Fibroblast of villous mesenchyme (primary cell): ENCODE data around the gene LCP2. TPM values are rescaled to one million over a fixed set of nuclear protein-coding genes. Genes with fewer than 3 reads are reported as not detected.

Experiments used
- DNase-seq: peaks from one replicate; pipeline ENCODE4 v3.0.0-alpha.2; 2010; ENCODE audit warnings: low read depth
- H3K4me3 ChIP-seq: 2 replicates; pipeline ENCODE4 v1.5.1; 2011; ENCODE audit warnings: low read depth, mild to moderate bottlenecking, low read length
- total RNA-seq: library from RNA; depleted of rRNA; stranded (reverse); fragments of >200 nt; gene quantifications from 2 replicates; pipeline ENCODE4 v1.2.3, GENCODE V29; 2012
- TF ChIP-seq, protein P1 (sequence below): IDR thresholded peaks from 2 replicates; pipeline ENCODE4 v1.5.1; 2012; ENCODE audit warnings: low read depth, mild to moderate bottlenecking, low read length; ENCODE audit not compliant: insufficient read depth

LCP2 gene
- total RNA-seq, 1 donor, result not detected

DNA sequence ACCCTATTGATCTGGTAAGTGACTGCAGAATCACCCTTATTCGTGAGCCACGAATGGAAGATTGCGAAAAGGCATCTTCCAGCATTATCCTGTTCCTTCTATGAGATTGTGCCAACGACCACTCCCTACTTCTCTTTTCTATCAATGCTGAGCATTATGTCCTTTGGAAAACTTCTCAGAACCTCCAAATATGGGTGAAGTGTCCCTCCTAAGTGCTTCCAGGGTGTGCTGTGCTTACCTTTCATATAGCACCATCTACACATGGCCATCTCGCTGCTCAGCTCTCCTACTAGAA, 14.7 kb upstream of the LCP2 start:
- TF ChIP-seq, protein P1, sequence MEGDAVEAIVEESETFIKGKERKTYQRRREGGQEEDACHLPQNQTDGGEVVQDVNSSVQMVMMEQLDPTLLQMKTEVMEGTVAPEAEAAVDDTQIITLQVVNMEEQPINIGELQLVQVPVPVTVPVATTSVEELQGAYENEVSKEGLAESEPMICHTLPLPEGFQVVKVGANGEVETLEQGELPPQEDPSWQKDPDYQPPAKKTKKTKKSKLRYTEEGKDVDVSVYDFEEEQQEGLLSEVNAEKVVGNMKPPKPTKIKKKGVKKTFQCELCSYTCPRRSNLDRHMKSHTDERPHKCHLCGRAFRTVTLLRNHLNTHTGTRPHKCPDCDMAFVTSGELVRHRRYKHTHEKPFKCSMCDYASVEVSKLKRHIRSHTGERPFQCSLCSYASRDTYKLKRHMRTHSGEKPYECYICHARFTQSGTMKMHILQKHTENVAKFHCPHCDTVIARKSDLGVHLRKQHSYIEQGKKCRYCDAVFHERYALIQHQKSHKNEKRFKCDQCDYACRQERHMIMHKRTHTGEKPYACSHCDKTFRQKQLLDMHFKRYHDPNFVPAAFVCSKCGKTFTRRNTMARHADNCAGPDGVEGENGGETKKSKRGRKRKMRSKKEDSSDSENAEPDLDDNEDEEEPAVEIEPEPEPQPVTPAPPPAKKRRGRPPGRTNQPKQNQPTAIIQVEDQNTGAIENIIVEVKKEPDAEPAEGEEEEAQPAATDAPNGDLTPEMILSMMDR, result no peak
- DNase-seq, result no peak
- no peak overlapping the region for H3K4me3 ChIP-seq

DNA sequence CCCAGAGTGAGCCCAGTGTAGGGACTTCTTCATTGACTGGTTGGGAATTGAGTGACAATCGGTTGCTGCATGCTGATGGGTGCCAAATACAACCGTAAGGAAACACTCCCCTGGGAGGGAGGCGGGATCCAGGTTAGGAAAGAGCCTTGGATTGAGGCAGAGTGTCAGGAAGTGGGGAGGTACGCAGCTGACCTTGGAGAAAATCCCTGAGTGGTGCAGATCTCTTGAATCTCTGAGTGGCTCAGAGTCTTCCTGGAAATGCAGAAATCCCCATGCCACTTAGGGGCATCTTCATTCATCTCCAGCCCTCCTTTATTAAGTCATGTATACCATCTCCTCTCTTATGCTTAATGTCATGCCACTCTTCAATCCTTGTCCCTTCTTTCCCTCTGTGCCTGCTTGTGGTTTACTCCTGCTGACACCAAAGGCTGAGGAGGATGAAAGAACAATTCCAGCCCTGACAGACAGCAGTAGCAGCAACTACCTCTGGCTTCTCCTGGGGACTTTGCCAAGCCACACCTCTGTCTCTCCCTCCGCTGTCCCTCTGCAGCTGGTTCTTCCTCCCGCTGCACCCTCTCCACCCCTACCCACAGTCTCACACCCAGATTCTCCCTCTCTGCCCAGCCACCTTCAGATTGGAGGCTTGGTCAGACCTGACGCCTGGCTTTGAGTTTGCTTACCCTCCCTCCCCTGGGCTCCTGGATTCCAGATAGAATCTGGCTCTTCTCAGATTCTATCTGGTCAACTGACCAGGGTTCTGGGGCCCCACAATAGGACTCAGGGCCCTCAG, 14.1 kb upstream of the LCP2 start:
- no peak for DNase-seq
- H3K4me3 ChIP-seq, result no peak overlapping the region
- TF ChIP-seq, protein P1, result no peak

DNA sequence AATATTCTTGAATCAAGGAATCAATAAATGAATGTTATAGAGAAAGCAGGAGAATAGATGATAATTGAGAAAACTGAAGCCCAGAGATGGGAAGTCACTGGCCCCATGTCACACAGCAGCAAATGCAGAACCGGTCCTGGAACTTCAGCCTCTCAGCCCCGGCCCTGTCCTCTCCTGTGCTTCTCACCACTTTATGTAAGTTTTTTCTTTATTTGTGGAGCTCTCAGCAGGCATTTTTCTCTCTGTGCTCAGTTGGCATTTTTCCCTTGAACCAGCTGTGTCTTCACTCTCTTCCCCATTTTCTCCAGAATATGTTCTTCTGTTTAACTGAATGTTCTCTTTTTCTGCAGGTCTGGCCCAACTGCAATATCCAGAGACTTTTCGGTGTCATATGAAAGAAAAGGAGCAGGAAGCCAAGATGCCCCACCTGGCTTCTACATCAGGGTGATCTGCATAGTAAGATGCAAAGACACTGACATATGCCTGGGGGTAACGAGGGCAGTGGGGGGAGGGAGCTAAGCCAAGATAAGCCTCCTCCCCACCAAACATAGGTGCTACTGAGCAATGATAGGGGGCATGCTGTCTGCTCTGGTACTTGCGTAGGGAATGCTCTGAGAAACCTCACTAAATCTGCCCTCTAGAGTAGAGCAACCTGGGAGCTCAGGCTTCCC, 12.8 kb upstream of the LCP2 start:
- no peak overlapping the region for H3K4me3 ChIP-seq
- DNase-seq, result no peak
- TF ChIP-seq, protein P1, result no peak

DNA sequence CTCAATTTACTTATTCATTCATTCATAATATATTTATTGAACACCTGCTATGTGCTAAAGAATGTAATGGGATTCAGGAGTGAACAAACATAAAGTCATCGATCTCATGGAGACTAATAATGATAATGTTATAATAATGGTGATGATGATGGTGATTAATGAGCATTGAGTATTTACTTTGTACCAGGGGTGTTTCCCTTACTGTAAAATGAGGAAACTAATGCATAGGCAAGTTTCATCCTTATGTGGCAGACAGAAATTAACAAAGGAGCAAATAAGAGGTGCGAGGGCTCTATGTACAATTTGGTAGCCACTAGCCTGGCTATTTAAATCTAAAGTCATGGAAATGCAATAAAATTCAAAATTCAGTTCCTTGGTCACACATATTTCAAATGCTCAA, 11.1 kb upstream of the LCP2 start:
- no peak for DNase-seq
- TF ChIP-seq, protein P1, result no peak
- H3K4me3 ChIP-seq, result no peak overlapping the region

DNA sequence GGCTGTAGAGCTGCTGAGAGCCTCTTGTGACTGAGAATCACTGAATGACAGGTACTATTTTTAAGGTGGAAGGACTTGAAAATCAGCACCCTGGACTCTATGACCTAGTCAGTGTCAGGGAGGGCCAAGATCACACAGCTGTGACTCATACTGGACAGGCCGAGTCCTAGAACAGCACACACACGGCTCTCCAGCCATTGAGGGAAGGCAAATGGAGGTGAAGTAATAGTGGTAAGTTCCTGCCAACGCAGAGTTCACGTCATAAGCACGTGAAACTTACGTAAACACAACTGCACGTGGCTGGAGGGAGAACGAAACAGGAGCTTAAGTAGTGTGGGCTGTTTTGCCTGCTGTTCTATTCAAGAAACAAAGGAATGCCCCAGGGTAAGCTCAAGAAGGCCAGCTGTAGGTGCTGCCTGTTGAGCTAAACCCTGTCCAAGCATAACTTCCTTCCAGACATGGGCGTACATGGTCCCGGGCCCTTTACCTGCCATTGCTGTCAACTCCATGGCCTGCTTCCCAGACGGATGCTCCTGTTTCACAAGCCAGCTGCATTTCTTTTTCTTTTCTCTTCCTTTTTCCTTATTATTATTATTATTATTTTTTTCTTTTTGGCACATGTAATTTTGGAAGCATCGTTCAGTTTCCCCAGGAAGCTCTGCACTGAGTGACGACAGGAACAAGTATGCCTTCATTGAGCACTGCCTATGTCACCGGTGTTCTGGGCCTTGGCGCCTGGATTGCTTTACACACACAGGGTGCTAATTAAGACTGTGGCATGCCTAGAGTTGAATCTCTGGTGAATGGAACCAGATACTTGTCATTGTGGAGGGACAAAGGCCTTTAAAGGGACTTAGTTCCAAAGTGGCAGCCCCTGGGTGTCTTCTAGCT, 10.2 kb upstream of the LCP2 start:
- H3K4me3 ChIP-seq, result no peak overlapping the region
- peak; percentile 82 for DNase-seq
- TF ChIP-seq, protein P1, result no peak

DNA sequence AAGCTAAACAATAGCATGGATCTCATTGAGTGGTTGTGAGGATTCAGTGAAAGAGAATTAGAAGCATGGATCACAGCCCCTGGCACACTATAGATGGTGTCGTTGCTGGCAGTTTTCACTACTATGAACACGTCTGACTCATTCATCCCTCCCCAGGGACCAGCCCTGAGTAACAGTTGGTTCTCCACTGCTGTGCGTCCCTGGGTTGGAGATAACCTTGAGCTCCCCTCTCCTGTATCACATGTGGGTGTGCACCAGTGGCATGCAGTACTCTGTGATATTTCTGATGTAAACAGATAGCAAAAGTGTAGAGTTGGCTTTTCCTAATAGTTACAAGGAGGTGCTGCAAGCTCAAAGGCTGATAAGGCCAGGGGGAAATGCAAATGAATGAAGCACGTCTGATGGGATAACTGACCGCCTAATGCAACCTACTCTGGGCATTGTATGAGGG, 8.8 kb upstream of the LCP2 start:
- no peak overlapping the region for H3K4me3 ChIP-seq
- DNase-seq, result peak; percentile 10
- TF ChIP-seq, protein P1, result no peak
